Measurements from ENCODE around the gene AQP3.
"Not testable (repeated sequence)": the region's sequence is repeated elsewhere in the genome, so short reads cannot be mapped to it uniquely, and the experiment has no call there.

AQP3 gene

DNA sequence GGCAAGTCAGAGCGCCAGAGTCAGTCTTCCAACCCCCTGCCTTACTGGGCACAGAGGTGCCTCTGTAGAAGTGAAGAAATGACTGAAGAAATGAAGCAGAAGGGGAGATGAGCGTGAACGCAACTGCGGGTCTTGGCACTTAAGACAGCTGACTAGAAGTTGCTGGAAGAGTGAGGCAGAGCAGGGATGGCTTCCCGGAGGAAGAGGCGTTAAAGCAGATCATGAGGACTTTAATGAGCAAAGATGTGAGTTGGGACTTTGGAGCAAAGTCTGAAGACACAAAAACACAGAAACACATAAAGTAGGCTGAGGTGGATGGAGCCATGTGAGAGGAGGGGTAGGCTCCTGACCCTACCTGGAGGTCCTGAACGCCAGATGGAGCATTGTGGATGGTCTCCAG, 7.2 kb downstream of the AQP3 start:
- DNase-seq = no peak

DNA sequence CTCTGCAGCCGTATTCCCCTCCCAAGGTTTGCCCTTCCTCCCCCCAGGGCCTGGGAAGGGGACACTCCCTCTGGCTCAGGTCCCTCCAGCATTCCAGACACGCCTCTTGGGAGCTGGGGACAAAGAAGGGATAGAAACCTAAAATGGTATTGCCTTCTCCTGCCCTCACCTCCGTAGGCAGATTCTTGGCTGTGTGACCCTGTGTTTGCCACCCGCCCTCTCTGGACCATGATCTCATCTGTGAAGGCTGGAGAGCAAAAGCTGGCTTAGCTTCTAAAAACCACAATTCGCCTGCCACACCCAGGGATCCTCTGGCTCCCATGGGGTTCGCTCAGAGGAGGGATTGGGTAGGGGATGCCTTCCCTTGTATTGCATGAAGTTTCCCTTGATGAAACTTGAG, 7.7 kb downstream of the AQP3 start:
- no peak for DNase-seq

DNA sequence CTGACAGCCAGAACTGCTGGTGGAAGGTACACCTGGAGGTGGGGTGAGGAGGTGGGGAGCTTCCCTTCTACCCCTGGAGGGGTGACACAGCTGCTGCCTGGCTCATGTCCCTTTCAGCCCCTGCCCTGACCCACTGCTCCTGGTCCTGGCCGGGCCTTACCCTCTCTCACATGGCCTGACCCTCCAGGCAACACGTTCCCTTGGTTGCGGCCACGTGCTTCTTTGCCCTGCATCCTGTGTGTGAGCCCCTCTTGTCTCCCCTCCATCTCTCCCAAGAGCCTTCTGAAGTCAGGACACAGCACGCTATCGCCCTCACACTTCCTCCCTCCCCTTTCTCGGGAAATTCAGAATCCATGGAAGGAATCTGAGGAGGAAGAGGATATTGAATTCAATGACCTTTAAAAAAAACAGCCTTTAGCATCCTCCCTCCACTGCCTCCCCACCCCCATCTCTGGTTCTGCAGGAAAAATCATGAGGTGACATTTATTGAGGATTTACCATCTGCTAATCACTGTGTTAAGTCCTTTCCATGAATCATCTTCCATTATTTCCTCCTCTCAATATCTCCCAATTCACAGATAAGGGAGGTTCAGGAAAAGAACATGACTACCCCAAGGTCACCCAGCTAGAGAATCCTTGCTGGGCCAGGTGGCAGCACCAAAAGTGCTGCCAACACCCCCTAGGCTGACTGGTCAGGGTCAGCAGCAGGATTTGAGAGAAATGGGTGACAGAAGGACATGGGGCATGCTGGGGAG, 8.3 kb downstream of the AQP3 start:
- DNase-seq = no peak

DNA sequence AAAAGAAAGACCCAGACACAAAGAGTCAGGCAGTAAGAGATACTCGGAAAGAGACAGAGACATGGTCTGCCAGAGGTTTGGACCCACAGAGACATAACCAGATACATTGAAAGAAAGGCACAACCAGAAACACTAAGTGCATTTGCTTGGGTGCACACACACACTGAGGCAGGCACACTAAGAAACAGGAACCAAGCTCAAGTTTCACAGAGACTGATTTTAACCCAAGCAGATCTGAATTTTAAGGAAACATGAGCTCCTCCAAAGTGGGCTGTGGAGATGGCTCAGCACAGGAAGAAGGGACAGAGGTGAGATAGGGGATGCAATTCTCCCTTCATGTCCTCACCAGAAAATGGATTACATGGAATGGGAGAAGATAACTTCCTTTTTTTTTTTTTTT, 9.5 kb downstream of the AQP3 start:
- DNase-seq = no peak

DNA sequence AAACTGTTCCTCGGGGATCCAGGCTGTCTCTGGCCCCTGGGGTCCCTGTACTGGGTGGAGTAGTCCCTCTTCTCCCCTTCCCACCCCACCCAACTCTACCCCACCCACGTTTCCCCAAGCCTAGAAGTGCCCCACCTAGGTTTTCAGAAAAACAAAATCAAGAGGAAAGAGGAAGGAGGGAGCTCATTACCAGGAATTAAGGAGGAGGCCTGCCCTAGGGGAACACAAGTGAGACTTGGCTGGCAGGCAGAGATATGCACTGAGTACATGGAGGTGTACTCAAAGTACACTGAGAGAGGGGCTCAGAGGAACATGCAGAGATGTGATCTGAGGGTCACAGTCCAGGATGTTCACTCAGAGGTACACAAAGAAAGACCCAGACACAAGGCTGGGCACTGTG, 10.2 kb downstream of the AQP3 start:
- DNase-seq = no peak

DNA sequence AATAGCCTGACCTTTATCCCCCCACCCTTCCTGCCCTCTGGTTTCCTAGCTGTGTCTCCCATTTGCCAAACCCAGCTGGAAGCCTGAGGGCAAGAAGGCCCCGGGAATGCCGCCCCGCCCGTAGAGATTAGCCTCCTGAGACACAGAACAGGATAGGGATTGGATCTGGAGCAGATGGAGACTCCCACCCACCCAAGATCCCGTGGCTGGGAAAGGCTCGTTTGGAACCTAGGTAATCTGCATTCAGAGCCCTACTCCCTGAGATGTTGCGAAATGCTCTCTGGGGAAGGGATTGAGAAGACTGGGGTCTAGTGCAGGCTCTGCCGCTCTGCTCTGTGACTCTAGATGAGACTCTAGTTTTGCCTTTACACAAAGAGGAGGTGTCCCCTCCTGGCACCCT, 10.9 kb downstream of the AQP3 start:
- DNase-seq = no peak

DNA sequence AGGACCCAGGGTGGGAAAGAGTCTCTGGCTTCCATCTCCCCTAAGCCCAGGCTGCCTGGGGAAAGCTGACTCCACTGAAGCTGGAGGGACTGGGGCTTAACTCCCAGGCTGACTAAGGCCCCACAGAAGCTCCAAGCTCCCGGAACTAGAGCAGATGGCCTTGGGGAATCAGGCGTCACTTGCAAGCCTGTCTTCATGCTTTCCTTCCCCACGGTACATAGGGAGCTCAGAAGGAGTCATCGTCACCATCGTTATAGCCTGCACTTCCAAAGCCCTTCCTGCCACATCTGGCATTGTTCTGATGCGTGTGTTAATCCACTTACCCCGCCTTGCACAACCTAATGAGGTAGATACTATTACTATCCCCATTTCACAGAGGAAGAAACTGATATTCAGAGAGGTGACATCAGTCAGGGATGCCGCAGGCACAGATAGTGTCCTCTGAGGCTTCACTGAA, 11.5 kb downstream of the AQP3 start:
- DNase-seq = no peak

DNA sequence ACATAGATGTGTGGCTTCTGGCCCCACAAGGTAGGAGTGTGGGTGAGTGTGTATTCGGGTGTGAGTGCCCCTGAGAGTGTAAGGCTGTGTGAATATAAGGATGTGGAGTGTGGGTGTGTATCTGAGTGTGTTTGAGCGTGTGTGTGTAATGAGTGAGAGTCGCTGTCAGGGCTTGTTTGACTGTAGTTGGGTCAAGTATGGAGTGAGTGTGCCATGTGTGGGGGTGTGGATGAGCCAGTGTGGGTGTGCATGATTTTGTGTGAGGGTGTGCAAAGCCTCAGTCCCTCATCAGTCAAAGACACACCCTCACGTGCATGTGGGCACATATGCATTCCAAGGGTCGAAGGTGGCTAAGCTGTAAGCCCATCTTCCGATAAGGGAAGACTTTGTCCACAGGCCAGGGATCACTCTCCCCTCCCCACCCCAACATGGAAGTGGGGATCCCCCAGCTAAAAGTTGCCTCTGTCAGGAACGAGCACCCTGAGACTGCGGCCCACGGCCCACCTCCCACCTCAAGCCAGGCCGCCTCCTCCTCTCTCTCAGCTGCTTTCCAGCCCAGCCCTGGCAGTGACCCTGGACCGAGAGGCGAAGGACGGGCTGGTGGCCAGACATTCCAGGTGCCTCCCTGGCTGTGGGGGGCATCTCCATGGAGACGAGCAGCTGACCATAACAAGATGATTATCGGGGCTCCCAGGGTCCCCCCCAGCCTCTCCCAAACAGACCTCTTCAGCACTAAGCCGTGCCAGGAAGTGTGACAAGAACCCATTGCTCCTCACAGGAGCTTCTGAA, 12.9 kb downstream of the AQP3 start:
- DNase-seq = no peak

DNA sequence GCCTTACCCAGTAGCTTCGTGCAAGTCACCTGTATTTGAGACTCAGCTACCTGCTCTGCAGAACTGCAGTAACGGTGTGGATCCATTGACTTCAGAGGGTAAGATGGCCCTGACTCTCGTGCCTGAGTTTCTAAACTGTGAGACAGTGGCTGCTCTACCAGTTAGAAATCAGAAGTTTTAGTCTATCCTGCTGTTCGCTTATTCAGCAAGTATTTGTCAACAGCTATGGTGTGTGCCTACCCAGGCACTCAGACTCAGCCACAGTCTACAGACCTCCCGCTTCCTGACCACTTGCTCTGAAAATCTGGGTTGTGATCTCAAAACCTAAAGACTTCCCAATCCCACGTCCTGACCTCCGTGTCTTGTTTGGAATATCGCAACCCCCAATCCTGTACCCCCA, 13.5 kb downstream of the AQP3 start:
- no peak for DNase-seq

DNA sequence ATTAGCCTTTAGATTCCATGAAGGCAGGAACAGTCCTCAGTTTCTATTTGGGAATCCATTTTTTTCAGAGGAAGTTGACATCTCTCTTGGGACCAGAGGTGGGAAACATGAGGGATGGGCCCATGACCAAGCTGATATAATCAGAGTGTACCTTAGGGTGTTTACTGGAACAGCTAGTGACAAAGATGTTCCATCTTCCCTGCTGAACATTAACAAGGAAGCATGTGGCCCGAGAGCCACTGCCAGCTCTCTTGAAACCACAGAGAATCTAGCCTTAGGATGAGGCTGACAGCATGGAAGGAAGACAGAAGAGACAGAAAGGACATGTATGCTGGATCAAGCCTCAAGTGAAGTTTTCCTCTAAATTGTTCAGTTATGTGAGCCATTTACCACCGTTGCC, 16.0 kb downstream of the AQP3 start:
- no peak for DNase-seq

DNA sequence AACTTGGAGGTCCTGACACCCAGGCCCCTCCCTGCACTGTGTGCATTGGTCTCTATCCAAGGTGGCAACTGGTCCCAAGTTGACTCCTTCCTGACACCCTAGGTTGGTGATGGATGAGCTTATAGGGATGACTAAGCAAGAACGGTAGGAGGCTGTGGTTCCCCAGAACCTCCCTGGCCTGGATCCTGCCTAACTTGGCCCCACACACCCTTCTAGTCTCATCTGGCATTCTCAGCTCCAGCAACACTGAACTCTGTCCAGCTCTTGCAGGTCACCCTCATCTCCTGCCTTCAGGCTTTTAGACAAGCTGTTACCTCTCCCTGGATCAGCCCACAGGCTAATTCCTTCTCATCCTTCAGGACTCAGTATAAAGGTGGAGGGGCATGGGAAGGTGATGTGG, 16.5 kb downstream of the AQP3 start:
- no peak for DNase-seq

DNA sequence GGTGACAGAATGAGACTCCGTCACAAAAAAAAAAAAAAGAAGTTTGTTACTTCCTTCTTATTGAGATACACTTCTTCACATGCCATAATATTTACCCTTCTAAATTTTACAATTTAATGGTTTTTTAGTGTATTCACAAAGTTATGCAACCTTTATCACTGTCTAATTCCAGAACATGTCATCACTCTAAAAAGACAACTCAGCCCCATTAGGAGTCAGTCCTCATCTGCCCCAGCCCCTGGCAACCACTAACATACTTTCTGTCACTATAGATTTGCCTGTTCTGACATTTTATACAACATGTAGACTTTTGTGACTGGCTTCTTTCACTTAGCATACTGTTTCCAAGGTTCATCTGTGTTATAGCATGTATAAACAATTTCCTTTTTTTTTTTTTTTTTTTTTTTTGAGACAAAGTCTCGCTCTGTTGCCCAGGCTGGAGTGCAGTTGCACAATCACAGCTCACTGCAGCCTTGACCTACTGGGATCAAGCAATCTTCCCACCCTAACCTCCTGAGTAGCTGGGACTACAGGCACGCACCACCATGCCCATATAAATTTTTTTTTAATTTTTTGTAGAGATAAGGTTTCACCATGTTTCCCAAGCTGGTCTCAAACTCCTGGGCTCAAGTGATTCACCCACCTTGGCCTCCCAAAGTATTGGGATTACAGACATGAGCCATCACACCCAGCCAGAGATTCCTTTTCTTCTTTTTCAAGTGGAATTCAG, 18.0 kb downstream of the AQP3 start:
- DNase-seq = no peak

DNA sequence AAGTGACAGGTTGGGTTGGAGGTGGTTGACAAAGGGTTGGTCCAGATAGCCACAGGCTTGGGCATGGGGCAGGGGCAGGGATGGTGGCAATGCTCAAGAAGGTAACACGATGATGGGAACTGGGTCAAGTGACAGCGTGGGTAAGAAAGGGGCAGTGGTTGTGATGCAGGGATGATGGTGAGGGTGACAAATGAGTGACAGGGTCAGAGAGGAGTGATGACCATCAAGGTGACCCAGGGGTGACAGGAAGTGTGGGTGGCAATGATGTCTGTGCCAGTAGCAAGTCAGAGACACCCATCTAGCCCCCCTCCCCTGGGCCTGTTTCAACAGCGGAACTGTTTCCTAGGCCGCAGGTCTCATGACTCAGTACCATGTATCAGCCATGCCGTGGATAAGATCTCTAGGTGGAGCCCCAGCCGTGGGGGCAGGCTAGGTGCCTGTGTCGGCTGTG, 20.5 kb downstream of the AQP3 start:
- DNase-seq = no peak

DNA sequence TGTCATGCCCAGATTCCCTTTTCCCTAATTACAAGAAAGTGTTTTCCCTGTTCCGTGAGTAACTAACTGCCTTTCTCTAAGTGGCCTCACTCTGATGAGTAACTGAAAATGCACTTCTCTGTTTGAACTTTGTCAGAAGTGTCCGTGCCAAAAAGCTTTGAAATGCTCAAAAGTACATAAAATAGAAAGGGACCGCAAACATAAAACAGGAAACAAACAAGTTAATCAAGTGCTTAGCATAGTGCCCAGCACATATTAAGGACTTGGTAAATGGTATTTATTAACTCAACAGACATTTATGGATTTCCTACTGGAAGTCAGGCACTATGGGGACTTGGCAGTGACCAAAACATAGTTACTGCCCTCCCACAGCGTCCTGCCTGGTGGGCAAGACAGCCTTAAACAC, 22.3 kb downstream of the AQP3 start:
- DNase-seq = no peak

DNA sequence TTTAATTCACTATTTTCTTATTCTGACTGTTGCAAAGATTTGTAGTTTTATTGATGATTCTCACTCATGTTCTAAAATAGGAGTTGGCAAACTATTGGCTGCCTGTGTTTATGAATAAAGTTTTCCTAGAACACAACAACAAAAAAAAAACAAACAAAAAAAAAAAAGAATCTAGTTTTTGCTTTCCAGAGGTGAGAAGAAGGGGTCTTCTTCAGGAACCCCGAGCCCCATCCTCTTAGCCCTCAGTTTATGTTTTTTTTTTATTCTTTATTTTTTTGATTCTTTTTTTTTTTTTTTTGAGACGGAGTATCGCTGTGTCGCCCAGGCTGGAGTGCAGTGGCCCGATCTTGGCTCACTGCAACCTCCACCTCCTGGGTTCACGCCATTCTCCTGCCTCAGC, 22.9 kb downstream of the AQP3 start:
- DNase-seq = not testable (repeated sequence)

DNA sequence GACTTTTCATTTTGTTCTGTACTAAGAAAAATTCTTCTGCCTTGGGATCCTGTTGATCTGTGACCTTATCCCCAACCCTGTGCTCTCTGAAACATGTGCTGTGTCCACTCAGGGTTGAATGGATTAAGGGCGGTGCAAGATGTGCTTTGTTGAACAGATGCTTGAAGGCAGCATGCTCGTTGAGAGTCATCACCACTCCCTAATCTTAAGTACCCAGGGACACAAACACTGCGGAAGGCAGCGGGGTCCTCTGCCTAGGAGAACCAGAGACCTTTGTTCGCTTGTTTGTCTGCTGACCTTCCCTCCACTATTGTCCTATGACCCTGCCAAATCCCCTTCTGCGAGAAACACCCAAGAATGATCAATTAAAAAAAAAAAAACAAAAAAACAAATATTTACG, 23.4 kb downstream of the AQP3 start:
- DNase-seq = not testable (repeated sequence)

DNA sequence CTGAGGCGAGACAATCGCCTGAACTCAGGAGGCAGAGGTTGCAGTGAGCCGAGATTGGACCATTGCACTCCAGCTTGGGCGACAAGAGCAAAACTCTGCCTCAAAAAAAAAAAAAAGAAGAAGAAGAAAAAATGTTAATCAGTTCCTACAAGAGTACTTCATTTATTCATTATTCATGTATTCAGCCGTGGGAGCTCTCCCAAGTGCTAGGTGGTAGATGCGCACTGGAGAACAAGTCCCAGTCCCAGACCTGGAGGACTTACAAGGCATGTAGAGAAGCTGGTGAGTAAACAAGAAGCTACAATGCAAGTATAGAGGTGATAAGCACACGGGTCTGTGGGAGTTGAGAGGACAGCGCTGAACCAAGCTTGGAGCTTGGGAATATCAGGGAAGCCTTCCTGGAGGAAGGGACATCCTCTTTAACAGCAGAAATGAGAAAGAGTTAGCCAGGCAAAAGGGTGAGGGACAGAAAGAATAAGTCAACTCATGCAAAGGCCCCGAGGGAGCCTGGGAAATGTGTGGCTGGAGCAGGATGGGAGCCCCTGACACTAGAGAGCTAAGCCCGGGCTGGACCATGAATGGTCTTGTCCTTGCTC, 27.6 kb downstream of the AQP3 start:
- DNase-seq = no peak

DNA sequence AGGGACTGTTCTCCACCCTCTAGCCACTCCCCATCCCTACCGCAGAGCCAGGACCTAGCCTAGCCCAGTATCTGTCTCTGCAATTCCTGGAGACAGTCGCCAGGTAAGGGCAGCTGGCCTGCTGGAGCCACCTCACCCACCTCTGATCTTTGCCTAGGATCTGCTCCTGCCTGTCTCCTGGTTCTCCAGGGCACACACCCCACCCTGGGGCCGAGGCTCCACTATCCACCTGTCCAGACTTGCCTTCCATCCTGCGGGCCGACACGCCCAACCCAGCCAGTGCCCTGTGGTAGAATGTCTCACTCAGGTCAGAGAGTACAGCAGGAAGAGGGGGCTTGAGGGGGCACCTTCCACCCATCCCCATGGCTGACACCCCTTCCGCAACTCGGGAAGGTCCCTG, 29.3 kb downstream of the AQP3 start:
- no peak for DNase-seq

DNA sequence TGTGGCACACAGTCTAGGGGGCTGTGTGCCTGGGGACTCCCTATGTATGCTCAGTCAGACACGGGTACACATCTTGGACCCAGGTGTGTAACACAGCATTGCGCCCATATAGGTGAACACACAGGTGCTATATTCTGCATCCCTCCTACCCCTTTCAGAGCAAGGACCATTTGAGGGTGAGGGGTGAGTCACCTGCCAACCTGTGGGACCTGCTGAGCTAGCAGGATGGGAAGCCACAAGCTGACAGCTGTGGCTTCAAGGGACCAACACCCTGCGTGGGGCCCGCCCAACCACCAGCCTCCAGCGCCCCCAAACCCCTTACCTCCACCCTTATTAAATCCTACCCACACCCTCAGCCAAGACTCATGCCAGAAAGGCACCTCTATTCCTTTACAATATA, 30.4 kb downstream of the AQP3 start:
- no peak for DNase-seq

DNA sequence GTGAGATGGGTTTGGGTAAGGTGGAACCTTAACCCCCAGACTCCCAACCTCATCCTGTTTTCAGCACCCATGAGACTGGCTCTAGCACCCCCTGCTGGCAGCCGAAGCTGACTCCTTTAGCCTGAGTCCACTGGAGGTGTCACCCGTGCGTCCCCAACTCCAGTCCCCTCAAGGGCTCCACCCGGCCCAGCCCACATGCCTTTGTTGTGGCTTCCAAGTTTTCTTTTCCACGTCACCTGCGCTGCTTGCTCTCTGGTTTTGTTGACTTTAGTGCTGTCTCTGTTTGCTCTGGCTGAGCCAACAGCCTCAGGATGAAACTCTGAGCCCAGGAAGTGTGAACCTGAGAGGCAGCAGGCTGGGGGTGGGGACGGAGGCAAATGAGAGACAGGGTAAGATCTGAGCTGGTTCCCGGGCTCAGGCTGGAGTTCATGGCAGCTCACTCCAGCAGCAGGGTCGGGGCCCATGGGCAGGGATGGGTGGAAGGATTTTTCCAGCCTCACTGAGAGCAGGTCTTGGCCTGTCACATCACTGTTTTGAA, 31.8 kb downstream of the AQP3 start:
- DNase-seq = peak; percentile 64

DNA sequence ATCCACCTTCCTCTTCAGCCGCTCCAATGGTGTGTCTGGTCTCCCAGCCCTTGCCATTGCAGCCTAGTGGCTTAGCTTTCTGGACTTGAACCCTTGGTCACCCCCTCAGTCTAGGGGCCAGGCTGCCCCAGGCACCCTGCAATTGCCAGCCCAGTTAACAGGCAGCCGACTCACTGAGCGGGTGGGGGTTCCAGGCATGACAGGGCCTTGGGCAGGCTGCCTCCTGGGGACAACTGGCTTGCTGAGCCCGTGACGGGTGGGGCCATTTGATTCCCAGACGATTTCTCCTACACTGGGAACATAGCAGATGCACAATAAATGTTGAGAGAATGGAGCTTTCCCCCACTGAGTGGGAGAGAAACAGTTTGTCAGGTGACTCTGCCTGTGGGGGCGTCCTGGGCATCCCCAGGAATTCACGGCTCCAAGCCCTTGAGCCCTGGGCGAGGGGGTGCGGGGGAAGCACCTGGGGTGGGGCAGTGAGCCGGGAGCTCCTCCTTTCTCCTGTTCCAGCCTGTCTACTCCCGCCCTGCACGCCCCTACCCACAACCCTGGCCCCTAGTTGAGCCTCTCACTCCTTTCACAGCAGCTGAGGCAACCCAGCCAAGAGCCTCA, 32.4 kb downstream of the AQP3 start:
- DNase-seq = no peak

DNA sequence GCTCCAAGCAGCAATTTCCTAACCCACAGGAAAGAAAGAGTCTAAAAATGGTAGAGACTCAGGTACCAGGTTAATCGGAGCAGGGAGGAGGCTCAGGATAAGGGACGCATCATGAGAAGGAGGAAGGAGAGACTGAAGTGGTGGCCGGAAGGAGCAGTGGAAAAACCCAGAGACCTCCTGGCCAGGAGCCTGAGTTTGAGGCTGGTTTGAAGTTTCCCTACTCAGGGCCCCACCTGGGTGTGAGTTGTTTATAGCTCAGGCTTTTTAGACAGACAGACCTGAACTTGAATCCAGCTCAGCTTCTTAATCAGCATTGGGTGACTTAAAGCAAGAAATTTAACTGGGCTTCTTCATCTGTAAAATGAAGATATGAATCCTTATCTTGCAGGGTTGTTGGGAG, 33.1 kb downstream of the AQP3 start:
- DNase-seq = no peak

DNA sequence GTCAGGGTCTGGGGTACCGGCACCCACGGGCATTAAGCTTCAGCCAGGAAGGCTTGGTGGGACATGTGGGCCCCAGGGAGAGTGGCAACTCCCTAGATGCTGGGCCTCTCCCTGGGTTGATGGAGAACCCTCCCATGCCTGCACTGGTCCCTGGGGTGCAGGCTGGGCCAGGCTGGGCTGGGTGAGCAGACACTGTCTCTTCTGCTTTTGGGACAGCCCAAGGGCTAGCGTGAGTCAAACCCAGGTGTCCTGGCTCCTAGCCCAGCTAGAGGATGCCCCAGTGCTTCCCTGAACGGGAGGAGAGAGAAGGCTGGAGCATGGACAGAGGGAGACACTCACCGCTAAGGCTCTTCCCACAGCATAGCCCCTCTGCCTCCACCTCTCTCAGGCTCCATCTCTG, 39.3 kb downstream of the AQP3 start:
- no peak for DNase-seq
